K562 (cell line): Measurements from ENCODE around the gene CSF2.

Experiments
- CTCF ChIP-seq, 3 experiments: IDR thresholded peaks in 2 of 3; conservative IDR thresholded peaks in 1 of 3; 2 replicates each; pipeline ENCODE4 v1.5.1; 2011 to 2012; ENCODE audit warnings: low read length in 3 of 3, mild to moderate bottlenecking in 3 of 3, control low read depth in 2 of 3, improper control_type of control experiment in 1 of 3, inconsistent platforms in 1 of 3, low read depth in 1 of 3, mixed read lengths in 1 of 3, moderate library complexity in 1 of 3; ENCODE audit not compliant: insufficient read depth in 2 of 3
- EZH2 ChIP-seq: IDR thresholded peaks from 2 replicates; pipeline ENCODE4 v1.6.1; 2012; ENCODE audit warnings: low read depth, mild to moderate bottlenecking, inconsistent platforms, low read length, borderline replicate concordance
- PHB2 ChIP-seq: fragments of 450-650 bp; IDR thresholded peaks from 2 replicates; pipeline ENCODE4 v1.6.1; 2017; ENCODE audit warnings: low read depth
- RERE ChIP-seq: sonication (generic); formaldehyde crosslinking; IDR thresholded peaks from 2 replicates; pipeline ENCODE4 v1.8.0; 2023; ENCODE audit warnings: missing genetic modification reagents, mild to moderate bottlenecking, borderline replicate concordance

DNA sequence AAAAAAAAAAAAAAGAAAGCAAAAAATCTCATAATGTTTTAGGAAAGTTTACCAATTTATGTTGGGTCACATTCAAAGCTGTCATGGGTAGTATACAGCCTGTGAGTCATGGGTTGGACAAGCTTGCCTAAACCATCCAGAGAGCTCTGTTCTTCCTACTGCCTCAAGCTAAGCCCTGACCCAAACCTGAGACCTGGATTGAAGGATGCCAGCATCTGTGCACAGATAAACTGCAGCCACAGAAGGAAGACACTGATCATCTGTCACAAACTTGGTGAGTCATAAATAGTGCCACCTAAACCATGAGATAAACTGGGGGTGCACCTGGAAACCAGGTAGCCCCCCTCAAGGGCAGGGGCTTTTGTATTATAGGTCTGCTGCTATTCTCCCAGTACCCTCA lies 31.0 kb downstream of the CSF2 start:
- no peak for TF ChIP-seq CTCF (IDR thresholded peaks at IDR 0.05 in 2 of 3, conservative IDR thresholded peaks at IDR 0.05 in 1 of 3; ENCODE audit: insufficient read depth in 2 of 3, low read depth in 1 of 3, low read length in 3 of 3)
- no peak for TF ChIP-seq EZH2
- TF ChIP-seq PHB2: no peak
- TF ChIP-seq RERE (CRISPR knock-in tag): no peak
